HG02938 (cell line): ENCODE measurements around the gene CAMK4.

Experiments used
- ATAC-seq: cut with Tn5 transposase; IDR thresholded peaks from one replicate; pipeline ENCODE4 v1.9.1; 2021; ENCODE audit warnings: mild to moderate bottlenecking, moderate library complexity; ENCODE audit not compliant: unreplicated experiment

The CAMK4 gene

DNA sequence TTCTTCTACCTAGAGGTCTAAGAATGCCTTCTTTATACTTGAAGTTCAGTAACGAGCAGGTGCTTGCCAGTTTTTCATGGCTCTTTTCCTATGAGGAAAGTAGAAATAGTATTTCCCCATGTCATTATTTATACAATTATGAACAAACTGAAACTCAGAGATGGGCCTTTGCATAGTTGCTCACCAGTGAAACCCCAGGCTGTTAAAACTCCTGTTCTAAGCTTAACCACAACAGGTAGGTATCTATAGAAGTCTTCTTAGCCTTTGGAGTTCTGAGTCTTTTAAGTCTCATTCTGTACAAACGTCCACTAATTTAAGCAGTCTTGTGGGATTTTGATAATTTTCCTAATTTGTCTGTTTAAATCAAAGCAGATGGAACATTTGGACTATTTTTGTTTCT lies 198.1 kb downstream of the CAMK4 start:
- ATAC-seq: no peak

DNA sequence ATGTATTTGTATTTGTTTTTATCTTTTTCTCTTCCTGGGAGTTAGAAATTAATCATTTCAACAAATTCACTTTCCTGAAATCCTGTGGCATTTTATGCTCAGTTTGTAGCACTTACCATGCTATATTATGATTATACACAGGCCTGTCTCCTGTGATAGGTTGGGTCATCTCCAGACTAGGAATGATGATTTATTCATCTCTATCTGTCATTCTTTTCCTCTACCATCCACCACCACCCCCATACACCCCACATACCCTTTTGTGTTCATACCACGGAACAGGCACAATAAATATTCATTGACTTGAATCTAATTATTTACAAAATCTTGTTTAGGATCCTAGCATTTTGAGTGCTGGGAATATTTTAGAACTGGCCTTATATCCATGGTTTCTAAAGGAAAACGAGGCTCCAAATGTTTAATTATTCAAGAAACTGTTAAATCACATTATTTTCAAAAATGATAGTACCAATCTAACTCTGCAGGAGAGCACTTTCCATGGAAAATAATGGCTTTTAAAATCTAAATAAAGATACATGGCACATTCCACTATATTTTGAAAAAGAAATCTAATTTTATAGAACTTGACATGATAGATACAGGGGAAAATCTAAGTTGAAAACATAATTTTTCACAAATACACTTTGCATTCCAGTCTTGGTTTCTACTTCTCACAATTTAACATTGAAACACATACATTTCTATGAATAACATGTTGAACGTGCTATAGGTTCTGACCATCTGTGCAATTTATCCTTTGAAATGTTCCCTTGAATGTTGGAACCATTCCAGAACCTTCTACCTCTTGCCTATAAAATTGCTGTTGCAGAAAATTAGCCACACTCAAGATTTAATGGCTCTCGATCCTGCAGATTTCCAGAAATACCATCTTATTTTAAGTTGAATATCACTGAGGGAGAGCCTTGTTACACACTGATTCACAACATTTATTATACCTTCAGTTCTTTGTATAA lies 198.8 kb downstream of the CAMK4 start:
- ATAC-seq: no peak

DNA sequence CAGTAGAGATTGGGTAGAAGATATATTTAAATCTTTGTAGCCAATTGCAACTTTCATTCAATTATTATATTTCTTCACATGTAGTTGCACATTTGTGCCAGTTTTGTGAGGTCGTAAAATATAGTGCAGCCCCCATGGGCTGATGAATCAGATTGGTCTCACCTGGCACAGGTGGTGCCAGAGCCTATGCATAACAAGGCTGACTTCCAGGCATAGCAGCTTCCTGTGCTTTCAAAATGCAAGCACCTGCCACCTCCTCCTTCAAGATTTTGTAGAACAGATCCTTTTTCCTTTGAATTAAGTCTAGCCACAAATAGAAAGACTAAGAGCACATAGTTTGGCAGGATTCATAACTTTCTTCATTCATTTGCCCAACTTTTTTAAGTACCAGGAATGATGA lies 201.0 kb downstream of the CAMK4 start:
- ATAC-seq: no peak

DNA sequence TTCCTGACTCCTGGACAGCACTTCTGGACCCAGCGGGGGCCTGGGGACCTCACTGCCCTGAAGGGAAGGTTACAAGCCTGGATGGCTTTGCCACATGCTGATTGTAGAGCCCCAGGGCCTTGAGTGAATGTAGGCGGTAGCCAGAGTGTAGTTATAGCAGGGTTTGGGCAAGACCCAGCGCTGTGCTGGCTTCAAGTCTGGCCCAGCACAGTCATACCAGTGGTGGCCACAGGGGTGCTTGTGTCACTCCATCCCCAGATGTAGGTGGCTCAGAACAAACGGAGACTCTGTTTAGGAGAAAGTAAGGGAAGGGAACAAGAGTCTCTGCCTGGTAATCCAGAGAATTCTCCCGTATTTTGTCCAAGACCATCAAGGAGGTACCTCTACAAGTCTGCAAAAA lies 203.6 kb downstream of the CAMK4 start:
- no peak for ATAC-seq

DNA sequence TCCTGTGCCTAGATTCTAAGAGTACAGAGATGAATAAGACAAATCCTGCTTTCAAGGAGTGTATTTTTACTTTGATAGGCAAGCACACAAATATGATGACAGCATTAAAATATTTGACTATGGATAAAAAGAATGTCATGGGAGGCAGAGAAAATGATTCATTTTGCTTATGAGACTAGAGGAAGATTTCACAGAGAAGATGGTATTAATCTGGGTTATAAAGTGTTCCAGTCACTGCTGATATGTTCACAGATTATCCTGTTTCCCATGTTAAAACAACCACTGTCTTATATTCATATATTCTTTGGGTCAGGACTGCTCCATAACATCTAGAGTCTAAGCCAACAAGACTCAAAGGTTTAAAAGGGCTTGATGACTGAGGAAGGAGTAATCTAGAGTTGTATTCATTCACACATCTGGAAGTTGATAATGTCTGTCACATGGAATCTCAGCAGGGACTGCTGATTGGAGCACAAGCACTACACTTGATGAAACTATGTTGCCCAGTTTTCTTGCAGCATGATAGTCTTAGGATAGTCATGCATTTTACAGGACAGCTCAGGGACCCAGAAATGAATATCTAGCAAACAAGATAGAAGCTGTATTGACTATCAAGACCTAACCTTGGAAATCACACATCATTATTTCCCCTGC lies 208.8 kb downstream of the CAMK4 start:
- ATAC-seq: no peak

DNA sequence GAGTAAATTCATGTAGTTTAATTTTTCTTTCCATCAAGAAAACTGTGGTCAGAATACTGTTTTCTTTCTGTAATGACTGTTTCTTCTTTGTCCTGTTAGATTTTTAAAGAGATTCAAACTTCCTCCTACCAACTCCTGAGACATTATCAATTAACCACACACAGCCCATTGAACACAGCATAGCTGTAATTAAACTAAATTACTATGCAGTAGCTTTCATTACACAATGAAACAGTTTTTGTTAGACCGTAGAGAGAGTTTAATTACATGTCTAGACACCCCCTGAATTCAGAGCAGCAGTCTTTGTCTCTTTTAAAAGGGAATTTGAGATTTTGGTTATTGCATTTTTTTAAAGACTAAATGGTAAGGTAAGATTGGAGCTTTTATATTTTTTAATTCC lies 210.6 kb downstream of the CAMK4 start:
- ATAC-seq: no peak

DNA sequence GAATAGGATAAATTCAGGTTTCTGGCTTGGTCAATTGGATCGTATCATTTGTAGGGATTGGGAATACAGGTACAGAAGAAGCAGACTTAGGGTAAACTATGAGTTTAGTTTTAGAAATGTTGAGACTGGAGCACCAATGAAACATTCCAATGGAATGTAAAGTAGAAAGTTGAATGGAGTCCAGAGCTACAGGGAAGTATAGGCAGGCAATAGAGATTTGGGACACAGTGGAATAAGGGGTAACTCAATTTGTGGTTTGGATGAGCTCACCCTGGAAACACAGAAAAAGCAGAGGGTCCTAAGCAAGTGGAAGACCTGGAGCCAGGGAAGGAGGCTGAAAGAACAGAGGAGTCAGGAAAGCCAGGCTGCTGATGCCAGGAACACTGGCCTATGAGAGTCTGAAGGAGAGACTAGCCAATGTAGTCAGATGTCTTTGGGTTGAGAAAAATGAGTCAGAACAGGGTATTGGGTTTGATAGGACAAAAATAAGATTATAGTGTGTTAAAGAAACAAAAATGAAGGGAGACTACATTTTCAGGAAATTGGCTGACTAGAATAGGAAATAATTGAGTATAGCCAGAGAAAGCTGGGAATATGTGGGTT lies 215.4 kb downstream of the CAMK4 start:
- no peak for ATAC-seq

DNA sequence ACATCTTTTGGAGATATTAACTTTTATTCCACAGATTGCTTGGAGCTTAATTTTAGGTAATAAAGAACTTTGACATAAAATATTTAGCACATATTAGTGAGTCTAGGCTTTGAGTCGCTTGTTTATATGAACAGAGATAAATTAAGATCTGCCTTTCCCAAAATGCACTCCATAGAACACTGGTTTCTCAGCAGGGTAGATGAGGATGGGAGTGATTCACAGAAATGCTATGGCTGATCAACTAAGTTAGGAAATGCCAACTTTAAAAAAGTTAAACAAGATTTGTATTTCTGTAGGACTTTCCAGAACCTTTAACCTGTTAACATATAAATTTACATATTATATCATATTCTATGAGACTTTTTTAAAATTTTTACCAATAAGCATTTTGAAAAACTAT lies 222.9 kb downstream of the CAMK4 start:
- no peak for ATAC-seq

DNA sequence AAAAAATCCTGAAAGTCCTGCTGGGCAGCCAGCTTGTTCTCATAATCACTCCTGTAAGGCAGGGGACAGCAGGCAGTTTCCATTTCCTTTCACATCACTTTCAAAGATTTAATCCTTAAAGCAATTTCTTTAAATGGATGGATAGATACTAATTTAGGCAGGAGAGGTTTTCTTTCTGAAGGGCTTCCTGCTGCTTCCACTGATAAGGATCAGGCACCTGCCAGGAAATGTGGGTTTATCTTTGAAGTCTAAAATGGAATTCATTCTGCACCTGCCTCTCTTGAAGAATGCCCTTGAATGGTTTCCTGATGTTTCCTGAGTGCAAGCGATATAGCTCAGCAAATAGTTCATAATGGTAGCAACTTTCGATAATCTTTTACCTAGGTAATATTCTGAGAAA lies 223.6 kb downstream of the CAMK4 start:
- no peak for ATAC-seq

DNA sequence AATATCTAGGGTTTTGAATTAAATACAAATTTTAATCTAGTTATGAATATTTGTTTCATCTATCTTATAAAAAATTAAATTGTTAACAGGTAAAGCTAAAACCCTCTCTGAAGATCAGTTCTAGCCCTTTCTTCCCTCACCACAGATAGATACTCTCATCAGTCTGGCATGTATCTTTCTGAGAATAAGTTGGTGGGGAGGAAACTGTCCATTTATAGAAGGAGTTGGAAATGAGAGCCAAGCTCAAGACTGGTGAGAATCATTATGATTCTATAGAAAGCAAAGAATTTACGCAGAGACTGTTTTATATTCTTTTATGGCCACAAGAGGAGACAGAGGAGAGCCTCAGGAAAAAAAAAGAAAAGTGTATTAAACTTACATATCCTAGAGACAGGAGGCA lies 229.1 kb downstream of the CAMK4 start:
- ATAC-seq: no peak

DNA sequence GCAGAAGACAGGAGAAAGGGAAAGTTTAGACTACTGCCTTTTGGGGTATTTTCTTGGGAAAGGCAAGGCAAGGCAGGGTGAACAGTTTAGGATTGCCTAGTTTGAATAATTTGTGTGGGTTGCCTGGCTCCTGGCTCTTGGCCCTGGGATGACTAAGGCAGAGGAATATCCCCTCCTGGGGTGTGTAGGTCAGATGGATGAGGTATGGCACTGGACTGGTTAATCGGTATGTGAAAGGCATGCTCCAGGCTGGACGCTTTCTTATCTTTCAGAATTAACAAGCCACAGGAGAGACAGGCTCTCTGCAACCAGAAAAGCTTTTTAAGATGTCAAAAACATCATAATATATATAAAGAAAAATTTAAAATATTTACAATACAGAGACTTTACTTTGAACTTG lies 229.6 kb downstream of the CAMK4 start:
- no peak for ATAC-seq

DNA sequence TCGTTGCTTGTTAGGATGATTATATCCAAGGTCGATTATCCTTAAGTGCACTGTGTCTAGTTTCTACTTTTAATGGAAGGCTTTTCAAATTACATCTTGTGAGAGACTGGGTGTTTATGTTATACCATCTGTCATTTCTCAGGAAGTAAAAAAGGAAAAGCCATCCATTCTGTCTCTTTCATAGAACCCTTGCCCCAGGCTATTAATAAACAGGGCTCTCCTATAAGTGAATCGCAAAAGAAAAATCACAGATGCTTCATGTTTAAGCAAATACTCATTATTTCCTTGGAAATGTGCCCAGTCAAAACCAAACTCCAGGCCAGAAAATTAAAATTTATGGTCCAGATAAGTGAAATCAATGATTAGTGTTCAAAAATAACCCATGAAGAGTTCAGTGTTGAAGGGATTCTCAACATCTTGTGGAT lies 230.0 kb downstream of the CAMK4 start:
- ATAC-seq: no peak

DNA sequence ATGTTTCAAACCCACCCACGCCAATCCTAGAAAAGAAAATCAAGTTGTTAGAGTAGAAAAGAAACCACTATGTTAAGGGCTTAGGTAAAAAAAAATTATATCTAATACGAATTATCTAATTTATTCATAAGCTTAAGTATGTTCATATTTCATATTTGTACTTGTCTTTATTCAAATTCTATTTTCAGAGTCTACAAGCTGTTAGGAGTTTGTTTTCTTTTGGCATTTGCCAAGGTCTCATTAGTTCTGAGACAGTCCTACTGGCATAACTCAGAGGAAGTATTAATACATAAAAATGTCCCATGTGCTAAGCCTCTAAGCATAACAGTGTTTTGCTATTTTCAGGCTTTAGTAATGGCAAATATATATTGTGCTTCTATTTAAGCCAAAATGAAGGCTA lies 230.6 kb downstream of the CAMK4 start:
- ATAC-seq: no peak

DNA sequence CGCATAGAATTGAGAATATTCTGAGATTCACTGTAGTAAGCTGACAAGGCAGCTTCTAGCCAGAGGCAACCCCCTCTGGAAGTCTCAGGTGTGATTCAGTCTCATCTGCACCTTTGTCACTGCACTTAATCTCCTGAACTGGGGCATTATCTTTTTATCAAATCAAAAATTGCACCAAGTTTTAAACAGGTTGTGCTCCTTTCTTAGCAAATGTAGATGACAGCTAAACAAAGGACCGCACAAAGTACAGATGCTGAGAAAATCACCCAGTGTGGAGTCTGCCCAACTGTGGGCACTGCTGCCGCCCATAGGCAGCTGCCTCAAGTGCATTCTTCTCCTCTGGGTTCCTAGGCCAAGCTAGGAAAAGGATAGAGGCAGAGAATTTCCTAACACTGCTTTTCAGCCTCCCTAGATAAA lies 237.1 kb downstream of the CAMK4 start:
- no peak for ATAC-seq

DNA sequence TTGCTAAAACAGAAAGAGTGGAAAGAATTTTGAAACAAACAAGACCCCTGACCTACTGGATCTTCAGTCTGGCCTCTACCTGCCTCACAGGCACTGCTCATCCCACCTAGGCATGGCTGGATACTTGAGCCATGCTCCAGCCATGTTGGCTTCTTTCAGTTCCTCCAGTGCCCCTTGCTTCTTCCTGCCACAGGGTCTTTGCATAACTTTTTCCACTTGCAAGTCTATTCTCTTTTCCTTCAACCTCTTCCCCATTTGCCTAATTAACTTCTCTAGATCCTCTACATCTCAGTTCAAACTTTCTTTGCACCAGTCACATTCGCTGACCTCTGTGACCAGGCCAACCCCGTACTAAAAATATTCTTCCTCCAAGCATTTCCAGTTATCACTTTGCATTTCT lies 237.8 kb downstream of the CAMK4 start:
- ATAC-seq: no peak

DNA sequence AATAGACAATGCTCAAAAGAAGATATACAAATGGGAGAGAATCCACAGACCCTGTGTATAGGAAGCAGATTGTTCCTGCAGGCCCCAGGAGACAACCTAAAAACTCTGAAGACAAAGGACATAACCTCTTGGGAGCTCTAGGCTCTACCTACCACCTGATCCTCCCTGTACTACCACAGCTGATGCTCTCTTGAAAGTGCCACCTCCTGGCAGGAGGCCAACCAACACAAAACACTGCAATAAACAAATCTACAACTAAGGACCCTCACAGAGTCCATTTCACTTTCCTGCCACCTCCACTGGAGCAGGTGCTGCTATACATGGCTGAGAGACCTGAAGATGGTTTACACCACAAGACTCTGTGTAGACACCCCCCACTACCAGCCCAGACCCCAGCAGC lies 239.1 kb downstream of the CAMK4 start:
- ATAC-seq: no peak

DNA sequence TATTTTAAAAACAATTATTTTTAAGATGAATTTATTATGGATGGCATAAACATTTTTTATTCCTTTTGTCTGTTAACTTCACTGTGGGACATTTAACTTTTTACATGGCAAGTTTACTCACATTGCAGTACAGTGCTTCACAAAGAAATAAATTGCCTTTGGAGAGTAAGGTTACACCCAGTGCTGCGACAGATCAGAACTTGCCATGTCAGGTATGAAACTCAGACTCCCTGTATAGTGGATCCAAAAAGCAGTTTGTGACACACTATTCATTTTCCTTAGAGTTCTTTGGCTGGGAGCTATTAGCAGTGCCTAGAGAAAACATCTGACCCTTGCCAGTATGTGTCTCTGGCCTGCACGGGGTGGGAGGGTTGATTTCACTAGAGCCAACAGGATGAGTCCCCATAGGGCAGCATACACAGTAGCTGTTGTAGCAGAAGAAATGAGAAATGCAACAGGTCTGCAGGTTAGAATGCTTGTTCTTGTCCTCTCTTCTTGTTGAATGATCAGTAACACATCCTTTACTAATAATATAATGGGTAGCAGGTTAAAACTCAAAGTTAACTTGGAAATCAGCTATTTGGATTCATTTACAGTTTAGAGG lies 245.2 kb downstream of the CAMK4 start:
- ATAC-seq: no peak

DNA sequence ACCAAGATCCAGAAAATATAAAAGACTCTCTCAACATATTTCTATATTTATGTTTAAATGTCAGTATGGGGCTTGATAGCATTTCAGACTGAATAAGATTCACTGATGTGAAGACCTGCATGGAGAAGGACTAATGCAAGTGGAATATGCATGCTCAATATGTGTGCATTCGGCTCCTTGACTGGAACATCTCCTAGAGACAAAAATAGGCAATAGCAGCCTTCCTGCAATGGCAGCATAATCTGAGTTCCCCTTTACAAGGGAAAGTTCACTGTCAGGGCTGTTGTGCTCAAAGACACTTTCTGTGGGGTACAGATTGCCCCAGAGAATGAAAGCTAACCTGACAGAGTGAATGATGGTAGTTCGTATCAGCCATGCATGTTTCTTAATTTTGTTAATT lies 245.7 kb downstream of the CAMK4 start:
- no peak for ATAC-seq

DNA sequence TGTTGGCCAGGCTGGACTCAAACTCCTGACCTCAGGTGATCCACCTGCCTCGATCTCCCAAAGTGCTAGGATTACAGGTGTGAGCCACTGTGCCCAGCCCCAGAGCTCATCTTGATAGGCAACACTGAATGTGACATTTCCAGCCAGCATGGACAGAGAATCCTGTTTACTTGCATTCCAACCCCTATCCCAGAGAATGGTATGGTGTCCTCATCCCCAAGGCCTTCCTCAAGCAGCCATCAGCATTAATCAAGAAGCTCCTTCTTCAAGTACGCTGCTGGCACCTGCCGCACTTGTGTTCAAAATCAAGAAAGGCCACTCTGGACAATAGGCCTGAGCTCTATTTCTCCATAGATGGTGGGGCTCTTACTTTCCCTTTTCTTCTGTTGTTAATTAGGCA lies 247.9 kb downstream of the CAMK4 start:
- ATAC-seq: no peak

DNA sequence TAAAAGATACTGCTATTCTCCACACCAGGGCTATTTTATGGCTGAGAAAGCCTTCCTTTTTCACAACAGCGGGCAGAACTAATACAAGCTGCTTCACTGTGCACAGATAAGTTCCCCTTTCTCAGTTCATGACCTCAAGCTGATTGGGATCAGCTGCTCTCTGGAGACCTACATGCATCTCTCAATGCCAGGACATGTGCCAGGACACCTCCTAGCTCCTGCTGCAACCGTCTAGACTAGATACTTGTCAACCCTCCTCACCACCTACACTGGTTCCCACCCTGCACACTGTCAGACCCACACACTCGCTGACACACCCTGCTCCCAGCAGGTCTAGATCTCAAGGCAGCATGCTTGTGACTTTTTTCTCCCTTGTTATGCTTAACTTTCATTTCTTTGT lies 248.4 kb downstream of the CAMK4 start:
- ATAC-seq: peak; percentile 54

DNA sequence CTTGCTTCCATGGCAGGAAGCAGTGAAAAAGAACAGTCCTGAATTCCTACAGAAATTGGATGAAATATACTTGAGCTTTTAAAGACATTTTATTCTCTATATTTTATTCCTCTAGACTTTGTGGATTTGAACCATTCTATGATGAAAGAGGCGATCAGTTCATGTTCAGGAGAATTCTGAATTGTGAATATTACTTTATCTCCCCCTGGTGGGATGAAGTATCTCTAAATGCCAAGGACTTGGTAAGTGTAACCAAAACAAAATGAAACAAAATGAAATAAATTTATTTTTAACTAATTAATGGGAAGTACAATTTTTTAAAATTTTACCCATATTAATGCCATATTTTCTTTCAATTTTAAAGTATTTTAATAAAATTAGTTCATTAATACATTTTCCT lies 254.1 kb downstream of the CAMK4 start:
- no peak for ATAC-seq

DNA sequence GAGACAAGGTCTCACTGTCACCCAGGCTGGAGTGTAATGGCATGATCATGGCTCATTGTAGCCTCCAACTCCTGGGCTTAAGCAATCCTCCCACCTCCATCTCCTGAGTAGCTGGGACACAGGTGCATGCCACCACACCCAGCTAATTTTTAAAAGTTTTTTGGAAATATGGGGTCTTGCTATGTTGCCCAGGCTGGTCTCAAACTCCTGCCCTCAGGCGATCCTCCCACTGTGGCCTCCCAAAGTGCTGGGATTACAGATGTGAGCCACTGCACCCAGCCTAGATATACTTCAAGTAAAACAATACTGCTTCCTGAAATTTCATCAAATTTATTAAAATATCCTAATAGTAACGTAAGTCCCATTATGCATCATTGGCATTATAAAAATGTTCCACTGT lies 254.7 kb downstream of the CAMK4 start:
- no peak for ATAC-seq
